ENCODE measurements around the gene PSMD6. TPM values are rescaled to one million over a fixed set of nuclear protein-coding genes. Genes with fewer than 3 reads are reported as not detected.

Gene PSMD6
- 98.5 and 100 TPM in 2 replicates for total RNA-seq (2012; rRNA removed)

- peak within 1 kb of the TSS; percentile 80 for H3K4me3 ChIP-seq (ENCODE audit: low read length)
- peak within 1 kb of the TSS; percentile 96 for H3K9ac ChIP-seq (ENCODE audit: low read depth, low read length)
- H3K4me2 ChIP-seq (ENCODE audit: low read length): peak within 1 kb of the TSS; percentile 92
- H3K9me3 ChIP-seq (replicated peaks; ENCODE audit: low read length): no peaks in the 10 kb centered on the region
- H3K27me3 ChIP-seq (ENCODE audit: control insufficient read depth, insufficient read depth, low read length): peaks cover 9% of the 10 kb centered on the region
- peaks cover 11% of the 10 kb centered on the region for H3K4me1 ChIP-seq (ENCODE audit: control insufficient read depth, insufficient read depth, low read length)
- H3K36me3 ChIP-seq (ENCODE audit: insufficient read depth, low read length): peaks cover 23% of the 10 kb centered on the region
These were observed at the start of gene PSMD6 for GRCh38 chr3:64023187-64023860. Gene PSMD6 (minus strand): TSS chr3:64023494. CDS start chr3:64023419, 75 bp downstream.

- Histone ChIP-seq H3K4me2 (ENCODE audit: low read length) (no peak overlapping the region), H3K36me3 (ENCODE audit: insufficient read depth, low read length) (no peaks in the 10 kb centered on the region), H3K9ac (ENCODE audit: low read depth, low read length) (no peak overlapping the region), H3K27me3 (ENCODE audit: control insufficient read depth, insufficient read depth, low read length) (peaks cover 3% of the 10 kb centered on the region), H3K4me3 (ENCODE audit: low read length) (no peak overlapping the region), H3K4me1 (ENCODE audit: control insufficient read depth, insufficient read depth, low read length) (peaks cover 8% of the 10 kb centered on the region), H3K9me3 (replicated peaks; ENCODE audit: low read length) (no peaks in the 10 kb centered on the region)
These were observed 48.8 kb upstream of the PSMD6 start for GRCh38 chr3:64072126-64072525.

- Histone ChIP-seq H3K9ac (ENCODE audit: low read depth, low read length) (no peak overlapping the region), H3K4me3 (ENCODE audit: low read length) (no peak overlapping the region), H3K9me3 (replicated peaks; ENCODE audit: low read length) (no peaks in the 10 kb centered on the region), H3K4me1 (ENCODE audit: control insufficient read depth, insufficient read depth, low read length) (peaks cover 8% of the 10 kb centered on the region), H3K36me3 (ENCODE audit: insufficient read depth, low read length) (no peaks in the 10 kb centered on the region), H3K4me2 (ENCODE audit: low read length) (no peak overlapping the region), H3K27me3 (ENCODE audit: control insufficient read depth, insufficient read depth, low read length) (peaks cover 3% of the 10 kb centered on the region)
These were observed 47.4 kb upstream of the PSMD6 start for GRCh38 chr3:64070704-64071103.

GRCh38 chr3:64067506-64068346 is 44.4 kb upstream of the PSMD6 start:
- Histone ChIP-seq H3K9ac (ENCODE audit: low read depth, low read length) (no peak overlapping the region), H3K4me3 (ENCODE audit: low read length) (no peak overlapping the region), H3K36me3 (ENCODE audit: insufficient read depth, low read length) (no peaks in the 10 kb centered on the region), H3K4me1 (ENCODE audit: control insufficient read depth, insufficient read depth, low read length) (peaks cover 8% of the 10 kb centered on the region), H3K4me2 (ENCODE audit: low read length) (no peak overlapping the region), H3K27me3 (ENCODE audit: control insufficient read depth, insufficient read depth, low read length) (peaks cover 3% of the 10 kb centered on the region), H3K9me3 (replicated peaks; ENCODE audit: low read length) (no peaks in the 10 kb centered on the region)

- Histone ChIP-seq H3K9me3 (replicated peaks; ENCODE audit: low read length) (no peaks in the 10 kb centered on the region), H3K27me3 (ENCODE audit: control insufficient read depth, insufficient read depth, low read length) (peaks cover 3% of the 10 kb centered on the region), H3K4me3 (ENCODE audit: low read length) (no peak overlapping the region), H3K4me1 (ENCODE audit: control insufficient read depth, insufficient read depth, low read length) (peaks cover 8% of the 10 kb centered on the region), H3K4me2 (ENCODE audit: low read length) (no peak overlapping the region), H3K36me3 (ENCODE audit: insufficient read depth, low read length) (no peaks in the 10 kb centered on the region), H3K9ac (ENCODE audit: low read depth, low read length) (no peak overlapping the region)
These were observed 41.5 kb upstream of the PSMD6 start for GRCh38 chr3:64064804-64065203.

- no peak overlapping the region for H3K9ac ChIP-seq (ENCODE audit: low read depth, low read length)
- H3K4me3 ChIP-seq (ENCODE audit: low read length): no peak overlapping the region
- no peak overlapping the region for H3K4me2 ChIP-seq (ENCODE audit: low read length)
- H3K27me3 ChIP-seq (ENCODE audit: control insufficient read depth, insufficient read depth, low read length): peaks cover 3% of the 10 kb centered on the region
- no peaks in the 10 kb centered on the region for H3K36me3 ChIP-seq (ENCODE audit: insufficient read depth, low read length)
- H3K4me1 ChIP-seq (ENCODE audit: control insufficient read depth, insufficient read depth, low read length): peaks cover 8% of the 10 kb centered on the region
- no peaks in the 10 kb centered on the region for H3K9me3 ChIP-seq (replicated peaks; ENCODE audit: low read length)
These were observed 40.7 kb upstream of the PSMD6 start for GRCh38 chr3:64063983-64064438.

- Histone ChIP-seq H3K36me3 (ENCODE audit: insufficient read depth, low read length) (no peaks in the 10 kb centered on the region), H3K4me2 (ENCODE audit: low read length) (no peak overlapping the region), H3K9ac (ENCODE audit: low read depth, low read length) (no peak overlapping the region), H3K9me3 (replicated peaks; ENCODE audit: low read length) (no peaks in the 10 kb centered on the region), H3K4me1 (ENCODE audit: control insufficient read depth, insufficient read depth, low read length) (peaks cover 8% of the 10 kb centered on the region), H3K4me3 (ENCODE audit: low read length) (no peak overlapping the region), H3K27me3 (ENCODE audit: control insufficient read depth, insufficient read depth, low read length) (peaks cover 3% of the 10 kb centered on the region)
These were observed 40.1 kb upstream of the PSMD6 start for GRCh38 chr3:64063207-64063982.

- no peaks in the 10 kb centered on the region for H3K9me3 ChIP-seq (replicated peaks; ENCODE audit: low read length)
- H3K36me3 ChIP-seq (ENCODE audit: insufficient read depth, low read length): no peaks in the 10 kb centered on the region
- H3K4me3 ChIP-seq (ENCODE audit: low read length): no peak overlapping the region
These were observed 38.3 kb upstream of the PSMD6 start for GRCh38 chr3:64061628-64062027.

GRCh38 chr3:64059484-64060175 is 36.3 kb upstream of the PSMD6 start:
- Histone ChIP-seq H3K4me1 (ENCODE audit: control insufficient read depth, insufficient read depth, low read length) (no peaks in the 10 kb centered on the region), H3K36me3 (ENCODE audit: insufficient read depth, low read length) (no peaks in the 10 kb centered on the region), H3K9ac (ENCODE audit: low read depth, low read length) (no peak overlapping the region), H3K9me3 (replicated peaks; ENCODE audit: low read length) (no peaks in the 10 kb centered on the region), H3K27me3 (ENCODE audit: control insufficient read depth, insufficient read depth, low read length) (peaks cover 9% of the 10 kb centered on the region), H3K4me2 (ENCODE audit: low read length) (no peak overlapping the region), H3K4me3 (ENCODE audit: low read length) (no peak overlapping the region)

More at GRCh38 chr3:64061628-64062027, 38.3 kb upstream of the PSMD6 start:
- Histone ChIP-seq H3K4me2 (ENCODE audit: low read length) (no peak overlapping the region), H3K9ac (ENCODE audit: low read depth, low read length) (no peak overlapping the region), H3K4me1 (ENCODE audit: control insufficient read depth, insufficient read depth, low read length) (no peaks in the 10 kb centered on the region), H3K27me3 (ENCODE audit: control insufficient read depth, insufficient read depth, low read length) (peaks cover 9% of the 10 kb centered on the region)

GRCh38 chr3:64058566-64058965 is 35.3 kb upstream of the PSMD6 start:
- no peak overlapping the region for H3K9ac ChIP-seq (ENCODE audit: low read depth, low read length)
- no peaks in the 10 kb centered on the region for H3K4me1 ChIP-seq (ENCODE audit: control insufficient read depth, insufficient read depth, low read length)
- no peak overlapping the region for H3K4me2 ChIP-seq (ENCODE audit: low read length)
- peaks cover 9% of the 10 kb centered on the region for H3K27me3 ChIP-seq (ENCODE audit: control insufficient read depth, insufficient read depth, low read length)
- no peak overlapping the region for H3K4me3 ChIP-seq (ENCODE audit: low read length)
- H3K36me3 ChIP-seq (ENCODE audit: insufficient read depth, low read length): no peaks in the 10 kb centered on the region
- H3K9me3 ChIP-seq (replicated peaks; ENCODE audit: low read length): no peaks in the 10 kb centered on the region

- peaks cover 9% of the 10 kb centered on the region for H3K27me3 ChIP-seq (ENCODE audit: control insufficient read depth, insufficient read depth, low read length)
These were observed 33.9 kb upstream of the PSMD6 start for GRCh38 chr3:64057231-64057630.

More at GRCh38 chr3:64057231-64057630, 33.9 kb upstream of the PSMD6 start:
- H3K4me2 ChIP-seq (ENCODE audit: low read length): no peak overlapping the region
- no peak overlapping the region for H3K9ac ChIP-seq (ENCODE audit: low read depth, low read length)
- no peaks in the 10 kb centered on the region for H3K36me3 ChIP-seq (ENCODE audit: insufficient read depth, low read length)
- no peak overlapping the region for H3K4me3 ChIP-seq (ENCODE audit: low read length)
- no peaks in the 10 kb centered on the region for H3K9me3 ChIP-seq (replicated peaks; ENCODE audit: low read length)
- H3K4me1 ChIP-seq (ENCODE audit: control insufficient read depth, insufficient read depth, low read length): no peaks in the 10 kb centered on the region

Data from skeletal muscle satellite cell (primary cell).